SU-DHL-6 (cell line): ENCODE data around the gene NOS1AP.

Source experiments
- H2AFZ ChIP-seq: fragments of 200-600 bp; sonication (generic); 2 replicates; pipeline ENCODE4 v1.6.1; 2014; ENCODE audit warnings: low read depth, mild to moderate bottlenecking, moderate library complexity, mixed read lengths, antibody characterized with exemption, low read length; ENCODE audit not compliant: severe bottlenecking
- H3F3A ChIP-seq: fragments of 200-600 bp; shearing (Covaris generic); 2 replicates; pipeline ENCODE4 v1.6.0; 2016; ENCODE audit warnings: antibody characterized with exemption, mild to moderate bottlenecking; ENCODE audit not compliant: insufficient read depth
- H3K27ac ChIP-seq: fragments of 200-600 bp; sonication (generic); 2 replicates; pipeline ENCODE4 v1.5.1; 2016; ENCODE audit warnings: low read depth, mild to moderate bottlenecking, low read length, moderate library complexity, mixed read lengths
- H3K27me3 ChIP-seq: fragments of 200-600 bp; sonication (generic), shearing (Covaris generic); 2 replicates; pipeline ENCODE4 v1.6.0; 2014; ENCODE audit warnings: mild to moderate bottlenecking, low read length
- H3K36me3 ChIP-seq: fragments of 200-600 bp; sonication (generic); 2 replicates; pipeline ENCODE4 v1.6.1; 2014; ENCODE audit warnings: mild to moderate bottlenecking, low read length, mixed read lengths
- H3K4me2 ChIP-seq: fragments of 300-600, 200-600 bp; shearing (Covaris generic), sonication (generic); 2 replicates; pipeline ENCODE4 v1.6.0; 2014; ENCODE audit warnings: low read length, low read depth, mild to moderate bottlenecking; ENCODE audit not compliant: poor library complexity, severe bottlenecking
- H3K4me3 ChIP-seq: fragments of 200-600 bp; sonication (generic); 2 replicates; pipeline ENCODE4 v1.5.1; 2014; ENCODE audit warnings: antibody characterized with exemption, low read length, mild to moderate bottlenecking, mixed read lengths; ENCODE audit not compliant: insufficient read depth, poor library complexity, severe bottlenecking
- H3K79me2 ChIP-seq: fragments of 200-600 bp; sonication (generic); 2 replicates; pipeline ENCODE4 v1.6.1; 2014; ENCODE audit warnings: mild to moderate bottlenecking, low read length, moderate library complexity; ENCODE audit not compliant: insufficient read depth
- H3K9ac ChIP-seq: fragments of 200-600 bp; sonication (generic); 2 replicates; pipeline ENCODE4 v1.7.0; 2014; ENCODE audit warnings: mild to moderate bottlenecking, low read length
- H3K9me2 ChIP-seq: fragments of 200-600 bp; sonication (generic); replicated peaks from 2 replicates; pipeline ENCODE4 v1.6.1; 2014; ENCODE audit warnings: low read length; ENCODE audit not compliant: insufficient read depth
- H3K9me3 ChIP-seq: fragments of 200-600 bp; sonication (generic); 2 replicates; pipeline ENCODE4 v1.6.1; 2014; ENCODE audit warnings: low read length, mixed read lengths; ENCODE audit not compliant: insufficient read depth
- H4K20me1 ChIP-seq: fragments of 200-600 bp; sonication (generic); 2 replicates; pipeline ENCODE4 v1.6.1; 2014; ENCODE audit warnings: low read depth, mild to moderate bottlenecking, antibody characterized with exemption, low read length, moderate library complexity, mixed read lengths
- EZH2phosphoT487 ChIP-seq: fragments of 200-600 bp; sonication (generic), shearing (Covaris generic); conservative IDR thresholded peaks from 2 replicates; pipeline ENCODE4 v1.6.1; 2018; ENCODE audit warnings: mild to moderate bottlenecking, antibody characterized with exemption, low read length, moderate library complexity, mixed read lengths
- TF ChIP-seq, protein P1 (sequence below): fragments of 200-600 bp; sonication (generic); IDR thresholded peaks from one replicate; pipeline ENCODE4 v1.5.1; 2017; ENCODE audit warnings: antibody characterized with exemption, mild to moderate bottlenecking, low read length, moderate library complexity; ENCODE audit not compliant: insufficient read depth, poor library complexity, severe bottlenecking

NOS1AP gene

DNA sequence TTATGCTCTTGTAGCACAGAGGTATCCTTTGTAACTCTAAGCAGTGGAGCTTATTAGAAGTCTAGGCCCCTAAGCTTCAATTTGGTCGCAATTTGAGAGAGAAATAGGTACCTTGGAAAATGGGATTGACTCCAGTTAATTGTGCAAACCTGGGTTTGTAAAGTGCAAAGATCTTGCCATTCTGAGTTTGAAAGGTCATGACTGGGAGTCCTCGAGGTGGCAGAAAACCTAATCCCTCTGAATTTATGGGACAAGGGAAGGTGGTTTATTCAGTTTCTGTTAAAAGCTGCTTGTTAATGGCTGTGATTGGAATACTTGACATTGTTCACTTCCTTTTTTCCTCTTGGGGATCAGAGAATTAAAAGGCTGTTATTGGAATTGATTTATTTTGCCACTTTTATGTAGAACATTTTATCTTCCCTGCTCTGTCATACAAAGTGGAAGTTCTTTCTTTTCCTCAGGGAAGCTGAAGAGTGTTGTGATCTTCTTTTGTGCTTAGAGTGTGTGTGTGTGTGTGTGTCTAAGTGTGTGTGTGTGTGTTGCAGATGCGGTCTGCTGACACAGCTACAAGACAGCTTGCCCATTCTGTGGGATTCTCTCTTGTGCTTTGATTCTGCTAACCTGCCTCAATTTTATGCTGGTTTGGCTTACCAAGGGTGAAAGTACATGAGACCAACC, 162.7 kb downstream of the NOS1AP start:
- Histone ChIP-seq H3K9ac (no peak overlapping the region), H2AFZ (no peak overlapping the region), H3K27ac (no peak overlapping the region), H3K36me3 (no peaks in the 10 kb centered on the region), H3K9me3 (no peaks in the 10 kb centered on the region), H3K9me2 (no peaks in the 10 kb centered on the region), H3K4me2 (no peak overlapping the region), H3F3A (no peaks in the 10 kb centered on the region), H3K79me2 (no peaks in the 10 kb centered on the region), H3K27me3 (no peaks in the 10 kb centered on the region; the same call in 1 of the 2 replicates), H3K4me3 (no peak overlapping the region), H4K20me1 (no peaks in the 10 kb centered on the region)
- TF ChIP-seq, protein P1, sequence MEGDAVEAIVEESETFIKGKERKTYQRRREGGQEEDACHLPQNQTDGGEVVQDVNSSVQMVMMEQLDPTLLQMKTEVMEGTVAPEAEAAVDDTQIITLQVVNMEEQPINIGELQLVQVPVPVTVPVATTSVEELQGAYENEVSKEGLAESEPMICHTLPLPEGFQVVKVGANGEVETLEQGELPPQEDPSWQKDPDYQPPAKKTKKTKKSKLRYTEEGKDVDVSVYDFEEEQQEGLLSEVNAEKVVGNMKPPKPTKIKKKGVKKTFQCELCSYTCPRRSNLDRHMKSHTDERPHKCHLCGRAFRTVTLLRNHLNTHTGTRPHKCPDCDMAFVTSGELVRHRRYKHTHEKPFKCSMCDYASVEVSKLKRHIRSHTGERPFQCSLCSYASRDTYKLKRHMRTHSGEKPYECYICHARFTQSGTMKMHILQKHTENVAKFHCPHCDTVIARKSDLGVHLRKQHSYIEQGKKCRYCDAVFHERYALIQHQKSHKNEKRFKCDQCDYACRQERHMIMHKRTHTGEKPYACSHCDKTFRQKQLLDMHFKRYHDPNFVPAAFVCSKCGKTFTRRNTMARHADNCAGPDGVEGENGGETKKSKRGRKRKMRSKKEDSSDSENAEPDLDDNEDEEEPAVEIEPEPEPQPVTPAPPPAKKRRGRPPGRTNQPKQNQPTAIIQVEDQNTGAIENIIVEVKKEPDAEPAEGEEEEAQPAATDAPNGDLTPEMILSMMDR: no peak
- no peak for TF ChIP-seq EZH2phosphoT487

DNA sequence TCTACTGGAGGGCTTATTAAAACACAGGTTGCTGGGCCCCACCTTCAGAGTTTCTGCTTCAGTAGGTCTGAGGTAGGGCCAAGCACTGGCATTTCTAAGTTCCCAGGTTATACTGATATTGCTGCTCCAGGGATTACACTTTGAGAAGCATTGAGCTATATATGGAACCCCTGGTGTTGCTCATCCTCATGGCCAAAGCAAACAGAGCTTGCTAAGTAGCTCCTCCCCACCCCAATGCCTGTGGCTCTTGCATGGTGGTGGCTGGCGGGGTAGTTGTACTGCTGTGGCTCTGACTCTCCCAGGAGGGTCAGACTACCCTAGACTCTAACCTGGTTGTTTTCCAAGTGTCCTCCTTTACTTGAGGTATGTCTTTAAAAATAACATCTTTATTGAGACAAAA, 163.6 kb downstream of the NOS1AP start:
- H3K9me3 ChIP-seq: no peaks in the 10 kb centered on the region
- no peak overlapping the region for H3K4me2 ChIP-seq
- H3K9me2 ChIP-seq: no peaks in the 10 kb centered on the region
- TF ChIP-seq, protein P1: no peak
- no peak for TF ChIP-seq EZH2phosphoT487
- H3F3A ChIP-seq: no peaks in the 10 kb centered on the region
- no peak overlapping the region for H3K27ac ChIP-seq
- H3K27me3 ChIP-seq: no peaks in the 10 kb centered on the region; the same call in 1 of the 2 replicates
- no peaks in the 10 kb centered on the region for H3K79me2 ChIP-seq
- H4K20me1 ChIP-seq: no peaks in the 10 kb centered on the region
- no peak overlapping the region for H2AFZ ChIP-seq
- H3K36me3 ChIP-seq: no peaks in the 10 kb centered on the region
- H3K4me3 ChIP-seq: no peak overlapping the region
- no peak overlapping the region for H3K9ac ChIP-seq

DNA sequence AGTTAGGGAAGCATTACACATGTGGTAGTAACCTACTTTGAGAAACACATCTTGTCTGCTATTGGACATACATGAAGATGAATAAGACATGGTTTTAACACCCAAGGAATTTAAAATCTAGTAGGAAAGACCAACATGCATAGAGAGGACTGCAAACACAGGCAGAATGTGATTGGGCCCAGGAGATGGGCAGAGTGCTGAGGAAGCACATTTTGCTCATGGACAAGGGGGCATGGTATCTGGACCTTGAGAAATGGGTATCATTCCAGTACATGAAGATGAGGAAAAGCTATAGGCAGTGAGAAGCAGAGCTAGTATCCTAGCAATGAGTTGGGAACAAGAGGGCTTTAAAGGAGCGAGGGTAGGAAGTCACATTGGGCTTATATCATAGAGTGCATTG, 164.4 kb downstream of the NOS1AP start:
- H3K9me3 ChIP-seq: no peaks in the 10 kb centered on the region
- no peaks in the 10 kb centered on the region for H4K20me1 ChIP-seq
- no peaks in the 10 kb centered on the region for H3K36me3 ChIP-seq
- H3K79me2 ChIP-seq: no peaks in the 10 kb centered on the region
- H3K4me3 ChIP-seq: no peak overlapping the region
- no peak overlapping the region for H2AFZ ChIP-seq
- H3K27ac ChIP-seq: no peak overlapping the region
- H3K27me3 ChIP-seq: no peaks in the 10 kb centered on the region; the same call in 1 of the 2 replicates
- no peaks in the 10 kb centered on the region for H3K9me2 ChIP-seq
- TF ChIP-seq, protein P1: no peak
- TF ChIP-seq EZH2phosphoT487: no peak
- H3K4me2 ChIP-seq: no peak overlapping the region
- no peak overlapping the region for H3K9ac ChIP-seq
- H3F3A ChIP-seq: no peaks in the 10 kb centered on the region
